HG03196 (cell line): ENCODE data around the gene ZNRF3.
"Not testable (repeated sequence)": the region's sequence is repeated elsewhere in the genome, so short reads cannot be mapped to it uniquely, and the experiment has no call there.

Experiments used
- ATAC-seq: cut with Tn5 transposase; IDR thresholded peaks from one replicate; pipeline ENCODE4 v1.9.1; 2021; ENCODE audit not compliant: unreplicated experiment

The ZNRF3 gene

GRCh38 chr22:28905256-28905832 lies 22.0 kb downstream of the ZNRF3 start:
- no peak for ATAC-seq

- ATAC-seq, result no peak
Observed at GRCh38 chr22:28906312-28906711, 22.9 kb downstream of the ZNRF3 start.

- peak; percentile 85 for ATAC-seq
Observed at GRCh38 chr22:28907311-28908008, 24.1 kb downstream of the ZNRF3 start.

- ATAC-seq, result not testable (repeated sequence)
Observed at GRCh38 chr22:28908810-28909209, 25.4 kb downstream of the ZNRF3 start.

- ATAC-seq, result no peak
Observed at GRCh38 chr22:28909375-28909774, 26.0 kb downstream of the ZNRF3 start.

GRCh38 chr22:28910569-28911303 lies 27.4 kb downstream of the ZNRF3 start:
- no peak for ATAC-seq

- ATAC-seq, result no peak
Observed at GRCh38 chr22:28911304-28911690, 27.9 kb downstream of the ZNRF3 start.

GRCh38 chr22:28911777-28912669 lies 28.7 kb downstream of the ZNRF3 start:
- ATAC-seq, result no peak

GRCh38 chr22:28914201-28914600 lies 30.8 kb downstream of the ZNRF3 start:
- ATAC-seq, result no peak

GRCh38 chr22:28915969-28916368 lies 32.6 kb downstream of the ZNRF3 start:
- ATAC-seq, result no peak

- ATAC-seq, result no peak
Observed at GRCh38 chr22:28917747-28918549, 34.6 kb downstream of the ZNRF3 start.

GRCh38 chr22:28918550-28919271 lies 35.3 kb downstream of the ZNRF3 start:
- no peak for ATAC-seq

GRCh38 chr22:28920757-28921584 lies 37.6 kb downstream of the ZNRF3 start:
- no peak for ATAC-seq

- no peak for ATAC-seq
Observed at GRCh38 chr22:28921585-28921879, 38.2 kb downstream of the ZNRF3 start.

- no peak for ATAC-seq
Observed at GRCh38 chr22:28922540-28923244, 39.3 kb downstream of the ZNRF3 start.

GRCh38 chr22:28923826-28924732 lies 40.7 kb downstream of the ZNRF3 start:
- no peak for ATAC-seq

- ATAC-seq, result no peak
Observed at GRCh38 chr22:28925916-28926315, 42.5 kb downstream of the ZNRF3 start.
